ENCODE measurements around the gene PRKAG3. TPM values are rescaled to one million over a fixed set of nuclear protein-coding genes. Genes with fewer than 3 reads are reported as not detected.

Gene PRKAG3
- total and polyA plus RNA-seq, 2 experiments from 2014 or later = not detected

GRCh38 chr2:218807626-218808025 lies 24.0 kb downstream of the PRKAG3 start:
- peaks cover 13% of the 10 kb centered on the region for H3F3A ChIP-seq (ENCODE audit: insufficient read depth)
- no peak for TF ChIP-seq EZH2phosphoT487 (IDR thresholded peaks at IDR 0.05; ENCODE audit: insufficient read depth, low read depth)
- TF ChIP-seq EZH2 (IDR thresholded peaks at IDR 0.05; ENCODE audit: insufficient read depth, poor library complexity, severe bottlenecking) = no peak
- in situ Hi-C loops (cut with MboI) = no loop called here
- no peaks in the 10 kb centered on the region for H3K79me2 ChIP-seq (ENCODE audit: insufficient read depth)
- peaks cover 18% of the 10 kb centered on the region for H3K4me1 ChIP-seq (ENCODE audit: insufficient read depth)
- 90 to 95% methylated on average over 3 to 4 of the region's 4 CpGs for WGBS, 2 experiments (ENCODE audit: low coverage in 1 of 2, low lambda C conversion rate in 2 of 2, missing lambda C conversion rate in 2 of 2)
- no peaks in the 10 kb centered on the region for H3K9me2 ChIP-seq (ENCODE audit: insufficient read depth)
- H3K9ac ChIP-seq = no peak overlapping the region
- no peak overlapping the region for H3K4me2 ChIP-seq (ENCODE audit: unreplicated experiment)
- no peak overlapping the region for H2AFZ ChIP-seq
- H3K9me3 ChIP-seq (ENCODE audit: low read depth) = no peaks in the 10 kb centered on the region
- DNase-seq = peak; percentile 17
- no peaks in the 10 kb centered on the region for H4K20me1 ChIP-seq (ENCODE audit: insufficient read depth)
- H3K4me3 ChIP-seq = no peak overlapping the region
- H3K36me3 ChIP-seq (ENCODE audit: low read depth) = no peaks in the 10 kb centered on the region
- H3K27me3 ChIP-seq (replicated peaks; ENCODE audit: insufficient read depth) = no peaks in the 10 kb centered on the region
- H3K27ac ChIP-seq = no peak overlapping the region

- H3K4me3 ChIP-seq = 0 out of 2 replicates have a peak overlapping the region, but pooled peaks have one; percentile 39
- H3K27ac ChIP-seq = peak overlapping the region; percentile 73
- peaks cover 13% of the 10 kb centered on the region for H3F3A ChIP-seq (ENCODE audit: insufficient read depth)
- H3K4me2 ChIP-seq (ENCODE audit: unreplicated experiment) = peak overlapping the region; percentile 63
- DNase-seq = peak; percentile 99
- no peaks in the 10 kb centered on the region for H3K9me2 ChIP-seq (ENCODE audit: insufficient read depth)
- TF ChIP-seq EZH2phosphoT487 (IDR thresholded peaks at IDR 0.05; ENCODE audit: insufficient read depth, low read depth) = peak; percentile 74; the same call in 1 of the 2 replicates
- no peak for TF ChIP-seq EZH2 (IDR thresholded peaks at IDR 0.05; ENCODE audit: insufficient read depth, poor library complexity, severe bottlenecking)
- H3K4me1 ChIP-seq (ENCODE audit: insufficient read depth) = peaks cover 18% of the 10 kb centered on the region
- H4K20me1 ChIP-seq (ENCODE audit: insufficient read depth) = no peaks in the 10 kb centered on the region
- H3K9ac ChIP-seq = peak overlapping the region; percentile 49
- no peaks in the 10 kb centered on the region for H3K9me3 ChIP-seq (ENCODE audit: low read depth)
- no peaks in the 10 kb centered on the region for H3K36me3 ChIP-seq (ENCODE audit: low read depth)
- H2AFZ ChIP-seq = no peak overlapping the region
- H3K27me3 ChIP-seq (replicated peaks; ENCODE audit: insufficient read depth) = no peaks in the 10 kb centered on the region
- in situ Hi-C loops (cut with MboI) = no loop called here
- no peaks in the 10 kb centered on the region for H3K79me2 ChIP-seq (ENCODE audit: insufficient read depth)
- 4 to 5% methylated on average over 10 of the region's 10 CpGs for WGBS, 2 experiments (ENCODE audit: low coverage in 1 of 2, low lambda C conversion rate in 2 of 2, missing lambda C conversion rate in 2 of 2)
Measured at GRCh38 chr2:218806346-218806978, 25.1 kb downstream of the PRKAG3 start.

GRCh38 chr2:218805627-218806026 lies 26.0 kb downstream of the PRKAG3 start:
- 34 to 36% methylated on average over 3 of the region's 3 CpGs for WGBS, 2 experiments (ENCODE audit: low coverage in 1 of 2, low lambda C conversion rate in 2 of 2, missing lambda C conversion rate in 2 of 2)
- H4K20me1 ChIP-seq (ENCODE audit: insufficient read depth) = no peaks in the 10 kb centered on the region
- no peak for TF ChIP-seq EZH2 (IDR thresholded peaks at IDR 0.05; ENCODE audit: insufficient read depth, poor library complexity, severe bottlenecking)
- TF ChIP-seq EZH2phosphoT487 (IDR thresholded peaks at IDR 0.05; ENCODE audit: insufficient read depth, low read depth) = no peak
- peaks cover 18% of the 10 kb centered on the region for H3K4me1 ChIP-seq (ENCODE audit: insufficient read depth)
- H3K36me3 ChIP-seq (ENCODE audit: low read depth) = no peaks in the 10 kb centered on the region
- no peaks in the 10 kb centered on the region for H3K27me3 ChIP-seq (replicated peaks; ENCODE audit: insufficient read depth)
- peak overlapping the region; percentile 63 for H3K4me2 ChIP-seq (ENCODE audit: unreplicated experiment)
- in situ Hi-C loops (cut with MboI) = no loop called here
- H3K9me3 ChIP-seq (ENCODE audit: low read depth) = no peaks in the 10 kb centered on the region
- H3K79me2 ChIP-seq (ENCODE audit: insufficient read depth) = no peaks in the 10 kb centered on the region
- H3F3A ChIP-seq (ENCODE audit: insufficient read depth) = peaks cover 13% of the 10 kb centered on the region
- peak; percentile 46 for DNase-seq
- peak overlapping the region; percentile 49 for H3K9ac ChIP-seq
- H2AFZ ChIP-seq = peak overlapping the region; percentile 72
- peak overlapping the region; percentile 39 for H3K4me3 ChIP-seq
- no peaks in the 10 kb centered on the region for H3K9me2 ChIP-seq (ENCODE audit: insufficient read depth)
- peak overlapping the region; percentile 73 for H3K27ac ChIP-seq

- no peak overlapping the region for H3K9ac ChIP-seq
- no peak overlapping the region for H3K27ac ChIP-seq
- H4K20me1 ChIP-seq (ENCODE audit: insufficient read depth) = no peaks in the 10 kb centered on the region
- no peaks in the 10 kb centered on the region for H3K79me2 ChIP-seq (ENCODE audit: insufficient read depth)
- no peaks in the 10 kb centered on the region for H3K27me3 ChIP-seq (replicated peaks; ENCODE audit: insufficient read depth)
- no peak overlapping the region for H2AFZ ChIP-seq
- H3K4me3 ChIP-seq = no peak overlapping the region
- H3K4me1 ChIP-seq (ENCODE audit: insufficient read depth) = peaks cover 18% of the 10 kb centered on the region
- DNase-seq = no peak
- H3F3A ChIP-seq (ENCODE audit: insufficient read depth) = peaks cover 13% of the 10 kb centered on the region
- H3K9me3 ChIP-seq (ENCODE audit: low read depth) = no peaks in the 10 kb centered on the region
- H3K4me2 ChIP-seq (ENCODE audit: unreplicated experiment) = no peak overlapping the region
- TF ChIP-seq EZH2phosphoT487 (IDR thresholded peaks at IDR 0.05; ENCODE audit: insufficient read depth, low read depth) = no peak
- TF ChIP-seq EZH2 (IDR thresholded peaks at IDR 0.05; ENCODE audit: insufficient read depth, poor library complexity, severe bottlenecking) = no peak
- 96% methylated on average over 1 of the region's 1 CpG for WGBS, 2 experiments (ENCODE audit: low coverage in 1 of 2, low lambda C conversion rate in 2 of 2, missing lambda C conversion rate in 2 of 2)
- no peaks in the 10 kb centered on the region for H3K9me2 ChIP-seq (ENCODE audit: insufficient read depth)
- no peaks in the 10 kb centered on the region for H3K36me3 ChIP-seq (ENCODE audit: low read depth)
- in situ Hi-C loops (cut with MboI) = no loop called here
Measured at GRCh38 chr2:218804817-218805216, 26.8 kb downstream of the PRKAG3 start.
